K562 (cell line): ENCODE results near the gene LY6G6F. TPM values are rescaled to one million over a fixed set of nuclear protein-coding genes. Genes with fewer than 3 reads are reported as not detected.

Source experiments
- ASH1L ChIP-seq: fragments of 450-650 bp; IDR thresholded peaks from 2 replicates; pipeline ENCODE4 v1.6.1; 2018; ENCODE audit warnings: borderline replicate concordance, mild to moderate bottlenecking, low read depth; ENCODE audit not compliant: partially characterized antibody
- C11orf30 ChIP-seq: fragments of 450-650 bp; IDR thresholded peaks from 2 replicates; pipeline ENCODE4 v1.6.1; 2016; ENCODE audit warnings: low read depth, mild to moderate bottlenecking
- DIDO1 ChIP-seq: fragments of 450-650 bp; IDR thresholded peaks from 2 replicates; pipeline ENCODE4 v1.6.1; 2016; ENCODE audit warnings: low read depth, missing biosample characterization, missing genetic modification characterization
- ESRRB ChIP-seq: fragments of 250-450 bp; sonication (Bioruptor Pico); IDR thresholded peaks from 2 replicates; pipeline ENCODE4 v1.5.0; 2020; ENCODE audit warnings: mild to moderate bottlenecking, moderate library complexity, borderline replicate concordance
- ETV1 ChIP-seq: fragments of 450-650 bp; conservative IDR thresholded peaks from 2 replicates; pipeline ENCODE4 v1.6.1; 2016; ENCODE audit warnings: missing genetic modification characterization, control low read depth, low read depth, missing compliant biosample characterization
- FOXJ3 ChIP-seq: sonication (generic); formaldehyde crosslinking; IDR thresholded peaks from 2 replicates; pipeline ENCODE4 v1.4.0; 2020; ENCODE audit warnings: mild to moderate bottlenecking, missing genetic modification reagents
- KLF16 ChIP-seq: IDR thresholded peaks from 2 replicates; pipeline ENCODE4 v1.6.1; 2016; ENCODE audit warnings: antibody characterized with exemption
- NFRKB ChIP-seq: fragments of 450-650 bp; IDR thresholded peaks from 2 replicates; pipeline ENCODE4 v1.6.1; 2016; ENCODE audit warnings: low read depth
- PTRF ChIP-seq: fragments of 450-650 bp; IDR thresholded peaks from 2 replicates; pipeline ENCODE4 v1.6.1; 2016; ENCODE audit warnings: mild to moderate bottlenecking, missing genetic modification characterization, missing compliant biosample characterization
- THRA ChIP-seq: fragments of 450-650 bp; IDR thresholded peaks from 2 replicates; pipeline ENCODE4 v1.6.1; 2017; ENCODE audit warnings: mild to moderate bottlenecking, moderate library complexity
- TRIM28 ChIP-seq: fragments of 450-650 bp; IDR thresholded peaks from 2 replicates; pipeline ENCODE4 v1.6.1; 2017
- ZNF121 ChIP-seq: sonication (generic); formaldehyde crosslinking; conservative IDR thresholded peaks from 2 replicates; pipeline ENCODE4 v1.8.0; 2022; ENCODE audit warnings: missing genetic modification reagents
- ZNF239 ChIP-seq: fragments of 250-450 bp; sonication (Bioruptor Pico); IDR thresholded peaks from 2 replicates; pipeline ENCODE4 v1.4.0; 2020; ENCODE audit warnings: mild to moderate bottlenecking
- ZNF57 ChIP-seq: fragments of 450-650 bp; formaldehyde crosslinking; IDR thresholded peaks from 2 replicates; pipeline ENCODE4 v1.4.0; 2020; ENCODE audit warnings: mild to moderate bottlenecking, moderate library complexity
- ZNF696 ChIP-seq: fragments of 250-450 bp; sonication (Bioruptor Pico); conservative IDR thresholded peaks from 2 replicates; pipeline ENCODE4 v1.4.0; 2020; ENCODE audit warnings: mild to moderate bottlenecking, moderate library complexity
- polyA plus RNA-seq, 8 experiments: library from polyadenylated mRNA; depleted of rRNA in 4 of 8; stranded (reverse) in 5 of 8; unstranded in 3 of 8; fragments of >200 nt; fragmentation: Nextera tagmentation in 2 of 8; fragmentation: Illumina TruSeq in 1 of 8; extraction: Ambion mirVana in 2 of 8; extraction: Trizol in 1 of 8; gene quantifications; 2 replicates each; pipeline versions ENCODE4 v1.2.1 to v1.2.3, GENCODE V29; 2011 to 2014; ENCODE audit warnings: inconsistent platforms in 1 of 8, missing spikeins in 1 of 8
- total RNA-seq, 7 experiments: library from RNA; depleted of rRNA in 6 of 7; stranded (reverse); fragments of >200 nt in 6 of 7; fragmentation: Illumina TruSeq in 2 of 7; extraction: Trizol in 2 of 7; gene quantifications; 2 replicates each; pipeline versions ENCODE4 v1.2.1 to v1.2.3, GENCODE V29; 2011 to 2021; ENCODE audit warnings: low replicate concordance in 1 of 7
- TF ChIP-seq, protein P1 (sequence below): fragments of 250-450 bp; sonication (Bioruptor Pico); IDR thresholded peaks from 2 replicates; pipeline ENCODE4 v1.9.0; 2021; ENCODE audit warnings: mild to moderate bottlenecking, inconsistent platforms
- TF ChIP-seq, protein P2 (sequence below): fragments of 250-450 bp; sonication (Bioruptor Pico); IDR thresholded peaks from 2 replicates; pipeline ENCODE4 v1.8.0; 2021; ENCODE audit warnings: moderate library complexity, mild to moderate bottlenecking, inconsistent platforms
- TF ChIP-seq, protein P3 (sequence below): fragments of 450-650 bp; conservative IDR thresholded peaks from 2 replicates; pipeline ENCODE4 v1.6.1; 2016; ENCODE audit warnings: missing genetic modification characterization, low read depth, mild to moderate bottlenecking, missing compliant biosample characterization, moderate library complexity
- TF ChIP-seq, protein P4 (sequence below): sonication (generic); formaldehyde crosslinking; IDR thresholded peaks from 2 replicates; pipeline ENCODE4 v1.8.1; 2023; ENCODE audit warnings: mild to moderate bottlenecking, missing genetic modification reagents
- TF ChIP-seq, protein P5 (sequence below), 2 experiments: fragments of 450-650 bp in 1 of 2; sonication (generic) in 1 of 2; formaldehyde crosslinking in 1 of 2; IDR thresholded peaks in 1 of 2; conservative IDR thresholded peaks in 1 of 2; 2 replicates each; pipeline versions ENCODE4 v1.6.1 to v1.8.1; 2016 to 2023; ENCODE audit warnings: mild to moderate bottlenecking in 2 of 2, moderate library complexity in 2 of 2, inconsistent platforms in 1 of 2, missing genetic modification reagents in 1 of 2

Gene LY6G6F
- total and polyA plus RNA-seq, 9 of the 15 experiments (the other 6 are each of a cell fraction or from before 2014, with no cell fraction given) = 0.14 to 0.50 (median 0.28) TPM; not detected in 2

DNA sequence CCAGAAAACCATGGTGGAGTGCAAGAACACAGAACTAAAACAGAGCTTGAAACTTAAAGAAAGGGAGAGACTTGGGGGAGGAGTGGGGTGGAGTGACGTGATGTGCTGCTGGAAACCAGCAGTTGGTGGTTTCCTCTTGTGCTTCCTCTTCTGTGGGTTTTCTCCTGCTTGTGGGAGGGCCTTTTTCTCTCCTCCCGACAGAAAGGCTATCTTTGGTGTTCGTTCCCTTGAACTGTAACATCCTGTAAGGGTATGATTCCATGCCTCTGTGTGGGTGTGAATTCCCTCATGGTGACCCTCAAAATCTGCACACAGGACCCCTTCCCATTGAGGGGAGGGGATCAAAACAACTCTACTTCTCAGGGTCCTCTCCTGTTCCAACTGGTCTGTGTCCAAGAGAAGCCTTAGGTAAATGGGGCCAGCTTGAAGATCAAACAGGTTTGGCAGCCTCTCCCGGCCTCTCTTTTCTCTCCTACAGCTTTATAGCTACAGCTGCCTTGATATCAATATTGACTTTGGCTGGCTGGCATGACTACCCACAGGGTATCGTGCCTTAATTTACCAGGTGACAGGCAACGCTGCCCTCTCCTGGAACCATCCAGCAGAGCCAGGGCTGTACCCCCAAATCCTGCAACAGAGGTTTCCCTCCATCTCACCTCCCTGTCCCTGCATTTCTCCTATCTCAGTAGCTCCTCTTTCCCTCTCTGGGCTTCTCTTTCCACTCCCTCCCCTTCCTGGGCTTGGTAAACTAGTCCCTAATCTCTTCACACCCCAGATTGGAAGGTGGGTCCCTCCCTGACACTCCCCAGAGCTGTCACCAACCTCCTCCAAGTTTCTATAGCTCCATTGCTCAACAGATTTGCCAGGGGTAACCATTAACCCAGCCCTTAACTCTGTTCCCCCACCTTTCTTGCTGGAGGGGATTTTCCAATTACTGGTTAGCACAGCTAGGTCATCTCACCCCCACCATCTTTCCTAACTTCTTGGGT, 31.6 kb downstream of the LY6G6F start (continued):
- TF ChIP-seq, protein P1, sequence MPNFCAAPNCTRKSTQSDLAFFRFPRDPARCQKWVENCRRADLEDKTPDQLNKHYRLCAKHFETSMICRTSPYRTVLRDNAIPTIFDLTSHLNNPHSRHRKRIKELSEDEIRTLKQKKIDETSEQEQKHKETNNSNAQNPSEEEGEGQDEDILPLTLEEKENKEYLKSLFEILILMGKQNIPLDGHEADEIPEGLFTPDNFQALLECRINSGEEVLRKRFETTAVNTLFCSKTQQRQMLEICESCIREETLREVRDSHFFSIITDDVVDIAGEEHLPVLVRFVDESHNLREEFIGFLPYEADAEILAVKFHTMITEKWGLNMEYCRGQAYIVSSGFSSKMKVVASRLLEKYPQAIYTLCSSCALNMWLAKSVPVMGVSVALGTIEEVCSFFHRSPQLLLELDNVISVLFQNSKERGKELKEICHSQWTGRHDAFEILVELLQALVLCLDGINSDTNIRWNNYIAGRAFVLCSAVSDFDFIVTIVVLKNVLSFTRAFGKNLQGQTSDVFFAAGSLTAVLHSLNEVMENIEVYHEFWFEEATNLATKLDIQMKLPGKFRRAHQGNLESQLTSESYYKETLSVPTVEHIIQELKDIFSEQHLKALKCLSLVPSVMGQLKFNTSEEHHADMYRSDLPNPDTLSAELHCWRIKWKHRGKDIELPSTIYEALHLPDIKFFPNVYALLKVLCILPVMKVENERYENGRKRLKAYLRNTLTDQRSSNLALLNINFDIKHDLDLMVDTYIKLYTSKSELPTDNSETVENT (CRISPR knock-in tag) = peak; percentile 83
- TF ChIP-seq ZNF239 (CRISPR knock-in tag) (peak; percentile 63), ETV1 (peak; percentile 91), ZNF57 (CRISPR knock-in tag) (peak; percentile 63), DIDO1 (tag) (no peak; the same call in 1 of the 2 replicates), NFRKB (no peak), TRIM28 (no peak; the same call in 1 of the 2 replicates), ZNF696 (CRISPR knock-in tag) (no peak), PTRF (no peak), THRA (no peak), KLF16 (no peak), FOXJ3 (no peak), ESRRB (CRISPR knock-in tag) (no peak; the same call in 1 of the 2 replicates), ASH1L (no peak), C11orf30 (no peak), ZNF121 (no peak)
- TF ChIP-seq, protein P2, sequence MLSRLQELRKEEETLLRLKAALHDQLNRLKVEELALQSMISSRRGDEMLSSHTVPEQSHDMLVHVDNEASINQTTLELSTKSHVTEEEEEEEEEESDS (CRISPR knock-in tag) = no peak
- TF ChIP-seq, protein P3, sequence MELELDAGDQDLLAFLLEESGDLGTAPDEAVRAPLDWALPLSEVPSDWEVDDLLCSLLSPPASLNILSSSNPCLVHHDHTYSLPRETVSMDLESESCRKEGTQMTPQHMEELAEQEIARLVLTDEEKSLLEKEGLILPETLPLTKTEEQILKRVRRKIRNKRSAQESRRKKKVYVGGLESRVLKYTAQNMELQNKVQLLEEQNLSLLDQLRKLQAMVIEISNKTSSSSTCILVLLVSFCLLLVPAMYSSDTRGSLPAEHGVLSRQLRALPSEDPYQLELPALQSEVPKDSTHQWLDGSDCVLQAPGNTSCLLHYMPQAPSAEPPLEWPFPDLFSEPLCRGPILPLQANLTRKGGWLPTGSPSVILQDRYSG (tag) = 0 out of 2 replicates have a peak, but pooled peaks have one; percentile 38
- TF ChIP-seq, protein P4, sequence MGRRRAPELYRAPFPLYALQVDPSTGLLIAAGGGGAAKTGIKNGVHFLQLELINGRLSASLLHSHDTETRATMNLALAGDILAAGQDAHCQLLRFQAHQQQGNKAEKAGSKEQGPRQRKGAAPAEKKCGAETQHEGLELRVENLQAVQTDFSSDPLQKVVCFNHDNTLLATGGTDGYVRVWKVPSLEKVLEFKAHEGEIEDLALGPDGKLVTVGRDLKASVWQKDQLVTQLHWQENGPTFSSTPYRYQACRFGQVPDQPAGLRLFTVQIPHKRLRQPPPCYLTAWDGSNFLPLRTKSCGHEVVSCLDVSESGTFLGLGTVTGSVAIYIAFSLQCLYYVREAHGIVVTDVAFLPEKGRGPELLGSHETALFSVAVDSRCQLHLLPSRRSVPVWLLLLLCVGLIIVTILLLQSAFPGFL (CRISPR knock-in tag) = no peak
- TF ChIP-seq, protein P5, sequence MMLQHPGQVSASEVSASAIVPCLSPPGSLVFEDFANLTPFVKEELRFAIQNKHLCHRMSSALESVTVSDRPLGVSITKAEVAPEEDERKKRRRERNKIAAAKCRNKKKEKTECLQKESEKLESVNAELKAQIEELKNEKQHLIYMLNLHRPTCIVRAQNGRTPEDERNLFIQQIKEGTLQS (IDR thresholded peaks at IDR 0.05) = no peak
- TF ChIP-seq, protein P5 (CRISPR knock-in tag; conservative IDR thresholded peaks at IDR 0.05) = peak; percentile 63
